Endometrium (tissue), 2 donors: Measurements from ENCODE around the gene CCIN.
"Not testable (repeated sequence)": the region's sequence is repeated elsewhere in the genome, so short reads cannot be mapped to it uniquely, and the experiment has no call there.

ENCODE experiments used
- FAIRE-seq: peaks from 2 replicates; lab custom pipeline; 2012; peaks lifted over from hg19 to GRCh38; lab: Jason Lieb, UNC
- donor health status: control.
- donor health status: control.

The CCIN gene

DNA sequence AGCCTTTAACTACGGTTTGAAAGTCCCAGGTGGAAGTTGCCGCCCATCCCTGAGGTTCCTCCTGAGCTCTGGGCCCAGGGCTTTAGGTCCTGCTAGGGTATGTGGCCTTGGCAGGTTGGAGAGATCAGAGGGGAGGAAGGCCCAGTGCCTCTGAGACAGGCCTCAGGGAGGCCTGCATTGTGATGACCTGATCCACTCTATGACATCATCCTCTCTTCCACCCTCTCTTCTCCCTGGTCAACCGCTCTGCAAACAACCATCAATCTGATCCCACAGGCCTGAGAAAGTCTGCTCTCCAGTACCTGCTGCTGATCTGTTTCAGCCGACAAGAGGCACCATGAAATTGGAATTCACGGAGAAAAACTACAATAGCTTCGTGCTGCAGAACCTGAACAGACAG, at the start of gene CCIN:
Gene CCIN (plus strand): TSS at position 223 of the 400 bp plus-strand sequence. CDS start 115 bp downstream, at position 338.
- FAIRE-seq, result no peak

DNA sequence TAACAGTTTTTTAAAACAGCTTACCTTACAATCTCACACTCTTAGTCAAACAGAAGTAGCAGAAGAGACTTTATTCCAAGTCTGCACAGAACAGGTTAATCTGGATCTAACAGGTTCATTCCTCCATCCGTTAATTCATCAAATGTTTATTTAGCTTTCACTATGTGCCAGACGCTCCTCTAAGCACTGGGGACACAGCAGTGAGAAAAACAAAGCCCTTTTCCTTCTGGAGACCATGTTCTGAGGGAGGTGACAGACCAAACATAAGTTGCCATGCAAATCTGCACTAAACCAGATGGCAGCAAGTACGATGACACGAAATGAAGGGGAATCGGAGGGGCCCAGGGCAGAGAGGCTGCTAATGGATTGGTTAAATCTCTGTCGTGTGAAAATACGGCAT, 49.7 kb upstream of the CCIN start:
- FAIRE-seq, result no peak

DNA sequence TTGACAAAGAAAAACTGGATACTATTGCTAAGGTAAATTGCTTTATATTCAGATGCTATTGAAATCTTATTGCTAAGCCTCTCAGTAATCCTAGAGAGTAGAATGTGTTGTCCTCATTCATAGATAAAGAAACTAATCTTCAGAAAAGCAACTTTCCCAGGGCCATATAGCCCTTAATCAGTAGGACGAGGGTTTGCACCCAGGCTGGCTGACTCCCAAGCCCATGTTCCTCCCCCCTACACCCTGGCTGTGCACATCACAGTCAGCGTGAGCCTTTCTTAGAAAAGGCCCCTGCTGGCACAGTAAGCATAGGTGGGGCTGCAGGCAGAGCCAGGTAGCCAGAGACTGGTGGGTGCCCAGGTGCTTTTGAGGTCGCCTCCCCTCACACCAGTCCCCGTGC, 48.5 kb upstream of the CCIN start:
- FAIRE-seq, result no peak

DNA sequence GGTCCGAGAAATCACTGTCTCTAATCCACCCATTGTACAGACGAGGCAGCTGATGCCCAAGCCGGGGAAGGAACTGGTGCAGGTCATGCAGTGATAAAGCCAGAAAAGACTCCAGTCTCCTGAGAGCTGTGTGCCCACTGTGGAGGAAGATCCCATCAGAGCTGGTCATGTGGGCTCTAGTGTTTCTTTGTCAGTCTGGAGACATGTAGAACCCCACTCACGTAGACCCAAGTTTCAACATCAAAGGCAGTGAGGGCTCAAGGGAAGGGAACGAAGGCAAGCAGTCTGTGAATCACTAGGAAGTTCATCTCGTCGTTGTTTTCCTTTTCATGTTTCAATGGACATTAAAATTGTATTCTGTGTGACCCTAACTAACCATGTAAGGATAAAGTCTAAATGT, 47.2 kb upstream of the CCIN start:
- no peak for FAIRE-seq

DNA sequence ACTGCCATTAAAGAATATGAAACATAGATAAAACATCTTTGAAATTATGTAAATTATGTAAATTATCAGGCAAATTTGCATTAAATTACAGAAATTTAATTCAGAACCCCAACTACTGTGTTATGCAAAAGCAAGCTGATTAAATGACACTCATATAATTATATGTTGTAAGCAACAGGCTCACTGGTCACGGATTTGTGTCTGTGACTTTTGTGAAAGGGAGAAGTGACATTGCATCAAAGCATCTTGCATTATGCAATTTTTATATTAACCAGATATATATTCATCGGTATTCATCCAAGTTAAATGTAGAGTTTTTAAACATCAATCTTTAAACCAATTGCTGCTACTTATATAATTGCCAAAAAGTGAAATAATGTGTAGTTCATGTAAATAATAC, 45.7 kb upstream of the CCIN start:
- FAIRE-seq, result no peak

DNA sequence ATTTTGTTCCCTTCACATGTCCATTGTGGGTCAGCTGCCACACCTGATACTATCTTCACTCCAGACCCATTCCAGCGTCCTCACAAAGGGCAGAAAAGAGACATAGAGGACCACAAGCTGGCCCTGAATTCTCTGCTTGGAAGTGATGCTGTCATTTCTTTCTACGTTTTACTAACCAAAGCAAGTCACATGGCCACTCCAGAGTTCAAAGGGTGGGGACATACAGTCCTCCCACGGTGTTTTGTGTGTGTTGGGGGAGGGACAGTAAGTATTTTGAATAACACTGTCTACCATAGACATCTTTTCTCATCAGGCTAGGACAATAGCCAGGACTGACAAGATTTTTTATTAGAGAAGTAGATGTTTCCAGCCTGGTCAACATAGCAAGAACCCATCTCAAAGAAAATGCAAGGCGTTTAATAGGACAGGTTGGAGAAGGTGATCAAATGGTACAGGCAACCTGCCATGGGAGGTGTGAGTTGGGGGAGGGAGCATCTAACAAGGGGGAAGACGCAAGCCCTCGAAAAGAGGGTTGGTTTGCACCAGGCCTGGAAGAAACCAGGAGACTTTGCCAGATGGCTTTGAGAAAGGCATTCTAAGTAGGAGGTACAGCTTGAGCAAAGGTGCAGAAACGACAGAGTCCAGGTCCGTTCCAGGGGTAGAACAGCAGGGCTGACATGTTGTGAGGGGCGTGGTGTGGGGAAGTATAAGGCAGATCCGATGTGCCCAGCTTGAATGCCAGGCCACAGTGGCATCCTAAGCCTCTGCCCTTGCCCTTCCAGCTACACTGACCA, 43.9 kb upstream of the CCIN start:
- no peak for FAIRE-seq

DNA sequence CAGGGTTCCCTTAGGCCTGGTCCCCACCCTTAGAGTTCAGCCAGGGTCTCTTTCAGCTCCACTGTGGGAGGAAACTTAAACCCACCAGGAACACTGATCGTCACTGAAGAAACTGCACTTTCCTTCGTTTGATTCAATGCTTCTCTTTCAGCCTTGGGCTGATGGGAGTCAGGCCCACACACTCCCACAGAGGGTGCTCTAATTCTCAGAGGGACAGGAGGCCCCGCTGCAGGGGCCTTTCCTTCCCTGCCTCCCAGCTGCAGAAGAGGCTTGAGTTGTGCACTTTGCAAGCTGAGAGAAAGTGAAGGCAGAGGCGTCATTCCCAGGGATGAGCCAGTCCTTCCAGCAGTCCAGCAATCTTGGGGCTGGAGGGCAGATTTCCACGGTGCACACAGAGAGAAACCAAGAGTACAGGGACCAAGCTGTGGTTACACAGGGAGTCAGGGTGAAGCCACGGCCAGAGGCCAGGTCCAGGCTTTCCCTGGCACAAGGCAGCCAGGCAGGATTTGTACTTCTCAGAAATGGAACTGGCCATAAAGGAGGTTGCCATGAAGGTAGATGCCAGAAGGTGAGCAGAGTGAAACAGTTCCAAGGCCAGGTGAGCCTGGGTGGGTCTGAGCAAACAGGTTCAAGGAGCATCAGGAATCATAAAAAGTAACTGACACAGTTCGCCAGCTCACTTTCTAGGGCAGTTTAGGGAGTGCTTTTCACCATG, 43.0 kb upstream of the CCIN start:
- FAIRE-seq, result no peak

DNA sequence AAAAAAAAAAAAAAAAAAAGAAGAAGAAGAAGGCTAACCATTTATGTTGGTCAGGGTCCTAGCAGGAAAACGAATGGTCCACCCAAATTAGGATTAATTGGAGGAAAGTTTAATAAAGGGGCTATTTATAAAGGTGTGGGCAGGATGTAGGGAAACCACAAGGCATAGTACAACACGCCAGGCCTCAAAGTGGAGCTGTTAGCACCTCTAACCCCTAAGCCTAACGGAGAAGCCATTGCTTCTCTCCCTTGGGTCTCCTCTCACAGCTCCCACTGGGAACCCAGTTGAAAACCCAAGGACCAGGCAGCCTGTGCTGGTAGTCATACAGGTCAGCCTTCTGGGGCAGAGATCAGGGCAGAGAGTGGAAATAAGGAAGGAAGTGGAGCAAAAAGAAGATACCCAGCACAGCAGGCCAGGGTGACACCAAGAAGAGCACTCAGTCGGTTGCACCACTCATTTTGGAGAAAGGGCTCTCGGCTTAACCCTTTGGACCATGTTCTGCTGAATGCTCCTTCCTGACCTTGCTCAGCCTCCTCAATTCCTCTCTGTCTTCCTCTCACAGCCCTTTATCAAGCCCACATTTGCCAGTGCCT, 41.4 kb upstream of the CCIN start:
- no peak for FAIRE-seq

DNA sequence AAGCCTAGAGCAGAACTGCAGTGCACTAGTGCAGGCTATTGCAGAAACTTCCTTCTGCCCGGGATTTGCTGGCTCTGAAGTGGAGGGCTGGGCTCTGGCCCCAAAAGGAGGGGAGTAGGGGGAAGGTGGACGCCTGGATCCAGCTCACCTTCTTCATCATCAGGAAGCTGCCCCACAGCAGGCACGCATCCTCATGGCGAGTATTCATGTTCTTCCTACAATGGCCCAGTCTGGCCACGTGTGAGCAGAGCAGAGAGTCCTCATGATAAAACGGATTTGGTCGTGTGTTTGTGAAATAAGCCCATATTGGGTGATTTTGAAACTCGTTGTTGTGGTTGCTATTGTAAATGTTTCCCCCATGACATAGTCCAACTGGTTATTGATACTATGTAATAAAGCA, 40.8 kb upstream of the CCIN start:
- FAIRE-seq, result no peak

DNA sequence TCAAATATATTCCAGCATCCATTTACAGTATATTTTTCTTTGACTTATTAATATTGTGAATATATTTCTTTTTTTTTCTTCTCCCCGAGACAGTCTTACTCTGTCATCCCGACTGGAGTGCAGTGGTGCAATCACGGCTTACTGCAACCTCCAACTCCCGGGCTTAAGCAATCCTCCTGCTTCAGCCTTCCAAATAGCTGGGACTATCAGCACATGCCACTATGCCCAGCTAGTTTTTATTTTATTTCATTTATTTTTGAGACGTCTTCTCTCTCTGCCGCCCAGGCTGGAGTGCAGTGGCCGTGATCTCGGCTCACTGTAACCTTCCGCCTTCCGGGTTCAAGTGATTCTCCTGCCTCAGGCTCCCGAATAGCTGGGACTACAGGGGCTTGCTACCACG, 40.0 kb upstream of the CCIN start:
- FAIRE-seq, result no peak

DNA sequence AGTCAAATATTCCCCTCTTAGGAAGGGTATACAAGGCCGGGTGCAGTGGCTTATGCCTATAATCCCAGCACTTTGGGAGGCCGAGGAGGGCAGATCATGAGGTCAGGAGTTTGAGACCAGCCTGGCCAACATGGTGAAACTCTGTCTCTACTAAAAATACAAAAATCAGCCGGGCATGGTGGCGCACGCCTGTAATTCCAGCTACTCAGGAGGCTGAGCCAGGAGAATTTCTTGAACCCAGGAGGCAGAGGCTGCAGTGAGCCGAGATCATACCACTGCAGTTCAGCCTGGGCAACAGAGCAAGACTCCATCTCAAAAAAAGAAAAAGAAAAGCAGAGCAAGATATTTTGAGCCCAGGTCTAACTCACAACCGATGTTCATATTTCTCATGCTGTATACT, 37.5 kb upstream of the CCIN start:
- not testable (repeated sequence) for FAIRE-seq

DNA sequence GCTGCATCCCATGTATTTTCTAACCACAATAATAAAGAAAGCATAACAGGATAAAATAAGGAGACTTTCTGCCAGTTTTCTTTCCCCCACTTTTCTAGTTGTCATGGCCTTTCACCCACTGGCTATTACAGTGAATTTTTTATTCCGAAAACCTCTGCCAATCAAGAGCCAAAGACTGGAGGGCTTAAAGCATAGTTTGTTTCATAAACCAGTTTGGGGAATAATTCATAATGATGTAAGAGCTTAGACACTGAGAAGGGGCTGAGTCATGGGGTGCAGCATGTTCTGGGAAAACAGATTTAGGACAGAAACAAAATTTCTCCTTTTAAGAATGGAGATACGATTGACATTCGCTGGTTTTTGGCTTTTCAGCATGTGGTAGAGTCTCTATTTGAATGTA, 37.1 kb upstream of the CCIN start:
- no peak for FAIRE-seq

DNA sequence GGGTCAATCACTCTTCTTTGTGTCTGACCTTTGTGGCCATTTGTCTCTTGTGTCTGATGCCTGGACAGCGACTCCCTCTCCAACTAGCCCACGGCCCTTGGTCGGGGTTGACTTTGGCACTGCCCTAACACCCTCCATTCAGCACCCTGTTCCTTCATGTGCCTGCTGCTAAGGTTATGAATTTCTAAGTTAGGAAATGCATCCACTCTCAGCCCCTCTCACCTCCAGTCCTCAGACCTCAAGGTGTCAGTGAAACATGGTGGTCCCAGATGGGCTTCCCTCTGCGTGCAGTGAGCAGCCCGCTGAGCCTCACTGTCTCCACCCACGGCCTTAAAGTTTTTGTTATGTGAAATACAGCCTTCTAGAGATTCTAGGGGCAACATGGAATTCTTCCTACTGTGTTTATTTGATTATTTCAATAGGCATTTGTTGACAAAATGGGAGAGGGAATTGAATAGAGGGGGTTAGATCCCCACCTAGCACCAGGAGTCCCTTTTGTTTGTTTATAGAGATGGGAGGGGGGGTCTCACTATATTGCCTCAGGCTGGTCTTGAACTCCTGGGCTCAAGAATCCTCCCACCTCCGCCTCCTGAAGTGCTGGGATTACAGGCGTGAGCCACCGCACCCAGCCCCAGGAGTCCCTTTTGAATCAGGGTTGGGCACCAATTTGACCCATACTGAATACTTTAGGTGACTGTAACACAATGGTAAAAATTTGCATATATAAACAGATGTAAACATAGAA, 34.3 kb upstream of the CCIN start:
- no peak for FAIRE-seq

DNA sequence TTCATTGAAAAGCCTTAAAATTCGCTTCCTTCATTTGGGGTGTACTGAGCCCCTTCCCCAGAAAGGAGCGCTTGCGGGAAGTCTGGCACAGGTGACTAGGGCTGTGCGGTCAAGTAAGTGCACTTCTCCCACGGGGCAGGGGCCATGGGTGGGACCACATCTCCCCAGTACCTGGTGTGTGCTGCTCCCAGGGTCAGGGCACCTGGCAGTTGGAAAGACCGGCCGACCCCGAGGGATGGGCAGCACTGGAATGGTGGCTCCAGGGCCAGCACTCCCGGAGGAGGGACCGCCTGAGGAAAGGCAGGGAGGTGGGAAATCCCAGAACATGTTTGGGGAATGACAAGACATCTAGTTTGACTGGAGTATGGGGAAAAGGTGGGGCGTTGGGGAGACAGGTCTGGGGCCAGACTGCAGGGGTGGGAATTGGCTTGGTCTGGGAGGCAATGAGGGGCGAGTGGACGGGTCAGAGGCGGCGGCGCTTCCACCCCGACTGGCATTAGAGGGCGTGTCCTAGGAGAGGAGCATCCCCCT, 33.4 kb upstream of the CCIN start:
- no peak for FAIRE-seq

DNA sequence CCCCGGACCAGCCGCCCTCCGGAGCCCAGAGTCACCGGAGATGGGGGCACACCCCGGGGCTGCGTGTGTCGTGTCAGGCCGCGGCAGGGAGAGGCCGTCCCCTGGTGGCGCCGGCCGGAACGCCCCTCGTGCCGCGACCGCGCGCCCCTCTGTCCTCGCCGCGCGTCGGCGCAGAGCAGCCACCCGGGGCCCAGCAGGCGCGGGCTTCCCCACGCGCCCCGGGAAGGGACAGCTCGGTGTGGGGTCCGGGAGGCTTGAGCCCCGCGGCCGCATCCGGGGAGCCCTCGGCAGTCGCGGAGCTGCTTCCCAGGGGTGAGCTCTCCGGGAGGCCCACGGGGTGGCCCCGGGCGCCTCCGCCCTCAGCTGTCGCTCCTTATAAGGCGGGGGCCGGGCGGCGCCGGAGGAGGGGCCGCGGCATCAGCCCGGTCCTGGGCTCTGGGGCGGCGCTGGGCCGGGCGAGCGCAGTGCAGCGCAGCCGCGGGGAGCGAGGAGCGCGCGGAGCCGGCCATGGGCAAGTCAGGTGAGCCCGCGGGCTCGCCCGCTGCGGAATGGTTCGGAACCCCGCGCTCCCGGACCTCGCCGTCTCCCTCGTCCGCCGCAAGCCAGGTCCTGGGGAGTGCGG, 32.8 kb upstream of the CCIN start, which contains the start of gene GLIPR2:
Gene GLIPR2 (plus strand): TSS at position 462 of the 622 bp plus-strand sequence. CDS start 46 bp downstream, at position 508.
- FAIRE-seq, result no peak

DNA sequence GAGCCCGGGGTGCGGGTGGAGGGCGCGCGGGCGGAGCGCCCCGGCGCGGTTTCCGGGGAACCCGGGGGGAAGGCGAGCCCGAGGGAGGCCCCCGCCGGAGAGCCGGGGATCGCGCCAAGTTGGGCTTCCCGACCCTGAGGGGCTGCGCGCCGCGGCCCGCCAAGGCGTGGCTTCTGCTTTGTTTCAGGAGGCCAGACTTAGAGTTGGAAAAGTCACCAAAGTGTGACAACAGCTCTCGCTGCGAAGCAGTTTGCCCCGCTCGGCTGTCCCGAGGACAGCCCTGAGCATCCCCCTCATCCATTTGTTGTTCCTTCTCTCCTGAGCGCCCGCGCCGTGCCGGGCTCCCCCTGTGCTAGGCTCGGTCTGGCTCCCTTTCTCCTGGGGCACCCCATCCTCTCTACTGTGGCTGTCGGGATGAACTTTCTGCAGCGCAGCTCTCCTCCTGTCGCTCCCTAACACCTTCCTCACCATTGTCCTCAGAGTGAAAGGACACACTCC, 32.2 kb upstream of the CCIN start:
- FAIRE-seq, result no peak

DNA sequence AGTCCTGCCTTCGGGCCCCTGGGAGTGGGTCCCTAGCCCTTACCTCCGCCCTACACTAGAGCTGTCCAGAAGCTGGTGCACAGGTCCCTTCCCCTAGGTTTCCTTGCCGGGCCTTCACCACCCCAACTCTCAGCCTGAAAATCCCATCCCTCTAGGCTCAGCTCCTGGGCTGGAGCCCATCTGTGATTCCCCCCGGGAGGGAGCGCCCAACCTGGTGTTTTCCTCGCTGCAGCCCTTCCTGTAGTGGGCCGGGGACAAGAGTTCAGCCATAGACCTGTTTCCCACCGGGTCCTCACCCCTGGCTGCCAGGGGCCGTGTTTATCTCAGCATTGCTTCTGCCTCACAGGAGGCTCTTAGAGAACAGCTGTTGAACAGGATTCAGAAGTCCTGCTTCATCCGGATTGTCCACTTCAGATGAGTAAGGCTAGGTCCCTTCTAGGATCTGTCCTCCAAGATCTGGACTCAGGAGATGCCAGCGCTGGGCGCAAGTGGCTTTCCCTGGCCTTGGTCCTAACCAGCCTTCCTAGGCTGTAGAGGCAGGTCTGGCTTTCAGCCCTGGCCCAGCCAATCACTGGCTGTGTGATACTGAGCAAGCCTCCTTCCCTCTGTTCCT, 31.7 kb upstream of the CCIN start:
- no peak for FAIRE-seq

DNA sequence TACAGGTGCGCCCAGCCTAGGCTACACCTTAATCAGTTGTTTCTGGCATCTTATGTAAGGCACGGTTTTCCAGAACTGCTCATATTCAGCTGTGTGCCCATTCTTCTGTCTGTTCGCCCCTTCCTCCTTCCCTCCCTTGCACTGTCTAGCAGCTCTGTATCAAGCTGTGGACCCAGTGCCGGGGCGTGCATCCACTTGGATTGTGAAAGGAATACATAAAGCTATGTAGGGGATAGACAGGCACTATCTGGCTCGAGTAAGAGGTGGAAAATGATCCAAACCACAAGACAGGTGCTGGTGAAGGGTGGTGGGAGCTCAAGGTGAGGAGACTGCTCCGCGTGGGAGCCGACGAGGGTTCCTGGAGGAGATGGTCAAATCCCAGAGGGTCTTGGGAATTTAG, 30.7 kb upstream of the CCIN start:
- FAIRE-seq, result no peak

DNA sequence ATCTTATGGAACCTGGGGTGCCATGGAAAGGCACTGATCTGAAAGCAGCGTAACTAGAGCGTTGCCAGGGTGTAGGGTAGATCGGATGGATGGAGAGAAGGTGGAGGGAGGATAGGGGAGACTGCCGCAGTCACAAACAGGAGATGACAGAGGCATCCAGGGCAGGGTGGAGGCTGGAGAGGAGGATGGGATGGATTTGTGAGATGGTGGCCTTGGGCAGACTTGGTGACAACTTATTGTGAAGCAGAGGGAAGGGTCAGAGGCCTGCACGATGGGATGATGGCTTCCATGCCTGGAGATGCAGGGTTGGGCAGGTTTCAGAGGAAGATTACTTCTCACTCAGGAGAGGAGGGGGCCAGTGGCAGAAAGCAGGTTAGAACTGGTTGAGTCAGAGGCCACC, 30.3 kb upstream of the CCIN start:
- FAIRE-seq, result no peak

DNA sequence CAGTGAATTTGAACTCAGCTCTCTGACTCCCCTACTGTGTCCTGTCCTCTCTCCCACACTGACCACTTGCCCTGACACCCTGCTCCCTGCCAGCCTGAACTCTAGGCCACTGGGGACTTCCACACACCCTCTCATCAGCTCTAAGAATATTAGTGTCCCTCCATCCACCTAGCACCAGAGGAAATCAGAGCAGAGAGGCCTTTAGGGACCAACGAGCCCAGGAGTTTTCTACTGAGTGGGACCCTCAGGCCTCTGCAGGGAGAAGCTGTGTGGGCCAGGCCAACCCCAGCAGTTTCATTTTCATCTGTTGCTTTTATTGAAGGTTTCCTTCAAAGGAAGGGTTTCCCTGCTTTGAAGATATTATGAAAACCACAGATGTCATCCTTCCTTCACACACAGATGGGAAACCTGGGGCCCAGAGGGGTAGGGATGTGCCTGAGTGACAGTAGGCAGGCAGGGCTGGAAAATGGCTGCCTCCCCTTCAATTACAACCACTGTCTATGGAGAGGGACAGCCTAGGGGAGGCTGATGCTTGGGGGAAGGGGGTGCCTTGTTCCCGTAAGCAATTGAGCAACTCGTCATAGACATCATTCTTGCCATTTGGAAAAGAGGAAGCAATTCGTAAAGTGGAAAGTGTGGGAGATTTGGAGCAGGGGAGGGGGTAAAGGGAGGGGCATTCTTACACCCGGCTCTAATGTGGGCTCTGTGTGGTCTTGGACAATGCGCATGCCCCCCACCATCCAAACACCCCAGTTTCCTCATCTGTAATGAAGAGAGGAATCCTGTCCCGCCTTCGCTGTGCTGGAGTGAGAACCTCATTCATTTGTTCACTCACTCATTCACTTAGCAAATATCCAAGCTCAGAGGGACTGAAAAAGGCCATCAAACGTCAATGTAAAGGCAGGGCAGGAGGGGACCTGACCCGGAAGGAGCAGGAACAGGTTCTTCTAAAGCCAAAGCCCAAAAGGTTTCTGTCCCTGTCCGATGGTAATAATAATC, 28.8 kb upstream of the CCIN start:
- no peak for FAIRE-seq
